IMR-90 (cell line): ENCODE results near the gene POLR1D. TPM values are rescaled to one million over a fixed set of nuclear protein-coding genes. Genes with fewer than 3 reads are reported as not detected.

ENCODE experiments used
- ATAC-seq: fragments of 200-7000 bp; cut with Tn5 transposase; 2 replicates; pipeline ENCODE4 v1.9.1; 2020; ENCODE audit warnings: low read depth, mild to moderate bottlenecking, moderate library complexity
- BruUV-seq: library from RNA; stranded (reverse); fragments of 400-500 nt; replicated peaks from 2 replicates; lab custom pipeline; 2021; lab: Mats Ljungman, UMichigan
- CTCF ChIA-PET: fragments of 300-600 bp; formaldehyde crosslinking; extraction: SDS; loops from one replicate; lab custom pipeline; 2021; ENCODE audit warnings: antibody characterized with exemption; lab: Yijun Ruan, JAX
- POLR2A ChIA-PET: fragments of 300-600 bp; sonication (Branson Sonifier 250); formaldehyde crosslinking; loops from one replicate; lab custom pipeline; 2022; ENCODE audit warnings: antibody characterized with exemption; ENCODE audit not compliant: unreplicated experiment; lab: Charles Lee
- DNase-seq: peaks from one replicate; pipeline ENCODE4 v3.0.0; 2013
- H2AFZ ChIP-seq: replicated peaks from 2 replicates; pipeline ENCODE3; 2013; ENCODE audit warnings: low read length, mild to moderate bottlenecking; ENCODE audit not compliant: poor library complexity
- H2AK5ac ChIP-seq: 2 replicates; pipeline ENCODE4 v1.6.1; 2013; ENCODE audit warnings: low read depth, low read length, inconsistent platforms
- H2AK9ac ChIP-seq: replicated peaks from 2 replicates; pipeline ENCODE3; 2013; ENCODE audit warnings: mild to moderate bottlenecking, low read depth, low read length, moderate library complexity; ENCODE audit not compliant: poor library complexity
- H2BK120ac ChIP-seq: 2 replicates; pipeline ENCODE4 v1.6.1; 2013; ENCODE audit warnings: low read depth, low read length, inconsistent platforms
- H2BK15ac ChIP-seq: 3 replicates; pipeline ENCODE4 v1.6.1; 2013; ENCODE audit warnings: low read depth, low read length, inconsistent platforms
- H2BK20ac ChIP-seq: 2 replicates; pipeline ENCODE4 v1.6.1; 2013; ENCODE audit warnings: low read depth, mild to moderate bottlenecking, inconsistent platforms, low read length, moderate library complexity
- H2BK5ac ChIP-seq: 2 replicates; pipeline ENCODE4 v1.6.1; 2013; ENCODE audit warnings: mild to moderate bottlenecking, low read depth, low read length, inconsistent platforms; ENCODE audit not compliant: poor library complexity, severe bottlenecking
- H3K14ac ChIP-seq: replicated peaks from 2 replicates; pipeline ENCODE4 v1.6.1; 2013; ENCODE audit warnings: low read depth, low read length, inconsistent platforms
- H3K18ac ChIP-seq: 2 replicates; pipeline ENCODE4 v1.6.1; 2013; ENCODE audit warnings: low read depth, low read length, control low read depth
- H3K23ac ChIP-seq: 2 replicates; pipeline ENCODE4 v1.6.1; 2013; ENCODE audit warnings: low read depth, low read length, inconsistent platforms
- H3K27ac ChIP-seq: 2 replicates; pipeline ENCODE4 v1.5.1; 2013; ENCODE audit warnings: mild to moderate bottlenecking, control low read depth, low read length; ENCODE audit not compliant: insufficient read depth
- H3K27me3 ChIP-seq: 2 replicates; pipeline ENCODE4 v1.6.1; 2013; ENCODE audit warnings: low read length; ENCODE audit not compliant: control insufficient read depth, insufficient read depth
- H3K36me3 ChIP-seq: 2 replicates; pipeline ENCODE4 v1.6.1; 2013; ENCODE audit warnings: low read length, mixed read lengths; ENCODE audit not compliant: control insufficient read depth, insufficient read depth
- H3K4ac ChIP-seq: 2 replicates; pipeline ENCODE4 v1.6.1; 2013; ENCODE audit warnings: low read depth, low read length, inconsistent platforms
- H3K4me1 ChIP-seq: 2 replicates; pipeline ENCODE4 v1.6.1; 2013; ENCODE audit warnings: low read length, mixed read lengths; ENCODE audit not compliant: control insufficient read depth, insufficient read depth
- H3K4me2 ChIP-seq: 2 replicates; pipeline ENCODE4 v1.6.1; 2013; ENCODE audit warnings: low read depth, mild to moderate bottlenecking, control low read depth, low read length, moderate library complexity
- H3K4me3 ChIP-seq: 2 replicates; pipeline ENCODE4 v1.5.1; 2013; ENCODE audit warnings: low read depth, mild to moderate bottlenecking, control low read depth, low read length, moderate library complexity; ENCODE audit not compliant: insufficient read depth
- H3K56ac ChIP-seq: 2 replicates; pipeline ENCODE4 v1.6.1; 2013; ENCODE audit warnings: low read length, inconsistent platforms; ENCODE audit not compliant: insufficient read depth; ENCODE audit errors: extremely low read depth
- H3K79me1 ChIP-seq, 2 experiments: 2 replicates each; pipeline ENCODE4 v1.6.1; 2013; ENCODE audit warnings: low read length in 2 of 2, inconsistent platforms in 1 of 2, low read depth in 1 of 2
- H3K9ac ChIP-seq: 2 replicates; pipeline ENCODE4 v1.6.1; 2013; ENCODE audit warnings: low read depth, low read length, control low read depth
- H3K9me1 ChIP-seq: 2 replicates; pipeline ENCODE4 v1.6.1; 2013; ENCODE audit warnings: low read length, inconsistent platforms; ENCODE audit not compliant: insufficient read depth
- H3K9me3 ChIP-seq: 2 replicates; pipeline ENCODE4 v1.6.1; 2013; ENCODE audit warnings: low read length; ENCODE audit not compliant: control insufficient read depth, insufficient read depth
- H4K20me1 ChIP-seq: 2 replicates; pipeline ENCODE4 v1.6.1; 2013; ENCODE audit warnings: low read length, inconsistent platforms; ENCODE audit not compliant: insufficient read depth
- H4K5ac ChIP-seq: 2 replicates; pipeline ENCODE4 v1.6.1; 2013; ENCODE audit warnings: mild to moderate bottlenecking, low read depth, low read length, control low read depth
- H4K8ac ChIP-seq, 2 experiments: 2 replicates each; pipeline ENCODE4 v1.6.1; 2013; ENCODE audit warnings: low read depth in 2 of 2, low read length in 2 of 2, control low read depth in 1 of 2, inconsistent platforms in 1 of 2
- H4K91ac ChIP-seq: 2 replicates; pipeline ENCODE4 v1.6.1; 2013; ENCODE audit warnings: low read depth, low read length, inconsistent platforms; ENCODE audit not compliant: insufficient read depth
- BHLHE40 ChIP-seq: fragments of 150-350 bp; IDR thresholded peaks from 2 replicates; pipeline ENCODE4 v1.6.1; 2016; ENCODE audit warnings: mild to moderate bottlenecking, low read depth, low read length
- CEBPB ChIP-seq: IDR thresholded peaks from 2 replicates; pipeline ENCODE4 v1.6.1; 2012; ENCODE audit warnings: low read depth, low read length, improper control_type of control experiment
- CHD1 ChIP-seq: IDR thresholded peaks from 2 replicates; pipeline ENCODE4 v1.6.1; 2012; ENCODE audit warnings: low read depth, low read length, improper control_type of control experiment
- FOS ChIP-seq: fragments of 150-350 bp; IDR thresholded peaks from 2 replicates; pipeline ENCODE4 v1.6.1; 2016; ENCODE audit warnings: low read depth, low read length
- MAFK ChIP-seq: IDR thresholded peaks from 2 replicates; pipeline ENCODE4 v1.6.1; 2012; ENCODE audit warnings: low read depth, low read length, improper control_type of control experiment
- MAZ ChIP-seq: IDR thresholded peaks from 2 replicates; pipeline ENCODE4 v1.6.1; 2012; ENCODE audit warnings: low read depth, mild to moderate bottlenecking, low read length, improper control_type of control experiment, moderate library complexity, borderline replicate concordance
- MXI1 ChIP-seq: IDR thresholded peaks from 2 replicates; pipeline ENCODE4 v1.6.1; 2012; ENCODE audit warnings: low read depth, mild to moderate bottlenecking, low read length, moderate library complexity, borderline replicate concordance
- POLR2A ChIP-seq: IDR thresholded peaks from 2 replicates; pipeline ENCODE4 v1.6.1; 2012; ENCODE audit warnings: mild to moderate bottlenecking, low read depth, low read length
- RAD21 ChIP-seq: IDR thresholded peaks from 2 replicates; pipeline ENCODE4 v1.6.1; 2012; ENCODE audit warnings: low read length, improper control_type of control experiment
- RCOR1 ChIP-seq: IDR thresholded peaks from 2 replicates; pipeline ENCODE4 v1.6.1; 2012; ENCODE audit warnings: mild to moderate bottlenecking, low read length, improper control_type of control experiment; ENCODE audit not compliant: insufficient replicate concordance
- RFX5 ChIP-seq: IDR thresholded peaks from 2 replicates; pipeline ENCODE4 v1.8.0; 2012; ENCODE audit warnings: low read depth, mild to moderate bottlenecking, low read length, moderate library complexity
- SMC3 ChIP-seq: fragments of 150-350 bp; IDR thresholded peaks from 2 replicates; pipeline ENCODE4 v1.6.1; 2016; ENCODE audit warnings: low read depth, mild to moderate bottlenecking, antibody characterized with exemption, low read length, moderate library complexity
- WGBS, 2 experiments: methylation state at CpG; one replicate each; pipeline versions ENCODE4 v1.1.5 to v1.1.7; 2013; ENCODE audit warnings: missing lambda C conversion rate in 2 of 2; ENCODE audit not compliant: insufficient read length in 1 of 2; ENCODE audit errors: extremely low coverage in 2 of 2; 5-methylcytosine and 5-hydroxymethylcytosine counted together
- dilution Hi-C: fragments of 300-500 bp; cut with HindIII; formaldehyde crosslinking; loops from one replicate; pipeline ENCODE4 v1.14.3; 2018; ENCODE audit warnings: low sequenced_read_pairs; ENCODE audit not compliant: unreplicated experiment
- in situ Hi-C: fragments of 300-500 bp; cut with MboI; formaldehyde crosslinking; loops from 3 replicates; pipeline ENCODE4 v1.14.3; 2019; ENCODE audit warnings: low sequenced_read_pairs, inconsistent platforms, mixed read lengths
- intact Hi-C: fragments of 100-400 bp; cut with micrococcal nuclease; formaldehyde crosslinking; loops from 2 replicates; pipeline ENCODE4 v1.10.0; 2022
- polyA plus RNA-seq, 3 experiments: library from polyadenylated mRNA; depleted of rRNA; stranded (reverse); fragments of >200 nt; gene quantifications; 2 replicates each; pipeline ENCODE4 v1.2.3, GENCODE V29; 2012; ENCODE audit warnings: low replicate concordance in 1 of 3
- total RNA-seq: library from RNA; depleted of rRNA; stranded (reverse); fragments of >200 nt; gene quantifications from 2 replicates; pipeline ENCODE4 v1.2.3, GENCODE V29; 2012
- TF ChIP-seq, protein P1 (sequence below): fragments of 150-350 bp; IDR thresholded peaks from 2 replicates; pipeline ENCODE4 v1.6.1; 2017; ENCODE audit warnings: mild to moderate bottlenecking, antibody characterized with exemption, low read length, low read depth
- TF ChIP-seq, protein P2 (sequence below): fragments of 150-350 bp; IDR thresholded peaks from 2 replicates; pipeline ENCODE4 v1.6.1; 2016; ENCODE audit warnings: low read depth, mild to moderate bottlenecking, low read length, moderate library complexity, borderline replicate concordance
- TF ChIP-seq, protein P3 (sequence below): conservative IDR thresholded peaks from 2 replicates; pipeline ENCODE4 v1.5.1; 2012; ENCODE audit warnings: mild to moderate bottlenecking, low read depth, low read length, improper control_type of control experiment

The POLR1D gene
- total and polyA plus RNA-seq, 2 of the 4 experiments (the other 2 are of a cell fraction), result 65.4 to 110 TPM

DNA sequence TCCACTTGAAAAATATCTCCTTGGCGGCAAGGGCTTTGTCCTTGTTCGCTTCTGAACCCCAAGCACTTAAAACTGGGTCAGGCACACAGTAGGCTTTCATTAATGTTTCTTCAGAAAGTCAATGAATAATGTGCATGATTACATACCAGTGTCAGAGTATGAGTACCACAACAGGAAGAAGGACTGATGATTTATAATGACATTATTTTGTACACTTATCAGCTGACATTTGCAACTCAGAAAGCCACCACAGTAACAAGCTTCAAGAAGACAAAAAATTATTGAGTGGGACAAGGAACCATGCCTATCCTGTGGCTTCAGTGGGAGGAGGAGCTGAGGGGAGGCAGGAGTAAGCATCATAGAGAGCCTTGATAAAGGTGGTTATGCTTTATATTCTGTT, 10.0 kb downstream of the POLR1D start:
- no peak overlapping the region for H2AK5ac ChIP-seq
- no peak overlapping the region for H2BK120ac ChIP-seq
- in situ Hi-C loops, result no loop called here
- H3K79me1 ChIP-seq, result peaks cover 34 to 53% of the 10 kb centered on the region in 2 experiments
- H3K9me3 ChIP-seq, result no peaks in the 10 kb centered on the region
- intact Hi-C loops, result no loop called here
- CTCF ChIA-PET, result interaction anchor here (0.8 to 1.2 kb wide), 2 partner anchors 13 to 35 kb away, joined by 3 read pairs; no protein-coding TSS in a partner anchor
- no peak overlapping the region for H3K14ac ChIP-seq
- no CpG with 5 or more reads among the region's 2 CpGs for WGBS, 2 experiments
- no peaks in the 10 kb centered on the region for H3K4me1 ChIP-seq
- H4K5ac ChIP-seq, result no peak overlapping the region
- H2AFZ ChIP-seq, result no peak overlapping the region
- no peak overlapping the region for H3K56ac ChIP-seq
- H3K36me3 ChIP-seq, result peaks cover 2% of the 10 kb centered on the region
- no peak overlapping the region for H4K8ac ChIP-seq
- POLR2A ChIA-PET, result no interaction called here
- H3K4me3 ChIP-seq, result no peak overlapping the region
- H3K9me1 ChIP-seq, result peaks cover 10% of the 10 kb centered on the region; the same call in 1 of the 2 replicates
- no peak overlapping the region for H2BK5ac ChIP-seq
- dilution Hi-C loops, result no loop called here
- H2AK9ac ChIP-seq, result no peak overlapping the region
- no peak overlapping the region for H2BK20ac ChIP-seq
- H3K27me3 ChIP-seq, result no peaks in the 10 kb centered on the region
- BruUV-seq, result no TSS peak
- DNase-seq (no peak), ATAC-seq (no peak)
- no peak overlapping the region for H3K4ac ChIP-seq
- H2BK15ac ChIP-seq, result no peak overlapping the region
- no peak overlapping the region for H3K4me2 ChIP-seq
- TF ChIP-seq, protein P1, sequence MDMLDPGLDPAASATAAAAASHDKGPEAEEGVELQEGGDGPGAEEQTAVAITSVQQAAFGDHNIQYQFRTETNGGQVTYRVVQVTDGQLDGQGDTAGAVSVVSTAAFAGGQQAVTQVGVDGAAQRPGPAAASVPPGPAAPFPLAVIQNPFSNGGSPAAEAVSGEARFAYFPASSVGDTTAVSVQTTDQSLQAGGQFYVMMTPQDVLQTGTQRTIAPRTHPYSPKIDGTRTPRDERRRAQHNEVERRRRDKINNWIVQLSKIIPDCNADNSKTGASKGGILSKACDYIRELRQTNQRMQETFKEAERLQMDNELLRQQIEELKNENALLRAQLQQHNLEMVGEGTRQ, result no peak
- no peak for TF ChIP-seq CHD1
- TF ChIP-seq MXI1, result no peak
- no peak for TF ChIP-seq FOS
- TF ChIP-seq, protein P2, sequence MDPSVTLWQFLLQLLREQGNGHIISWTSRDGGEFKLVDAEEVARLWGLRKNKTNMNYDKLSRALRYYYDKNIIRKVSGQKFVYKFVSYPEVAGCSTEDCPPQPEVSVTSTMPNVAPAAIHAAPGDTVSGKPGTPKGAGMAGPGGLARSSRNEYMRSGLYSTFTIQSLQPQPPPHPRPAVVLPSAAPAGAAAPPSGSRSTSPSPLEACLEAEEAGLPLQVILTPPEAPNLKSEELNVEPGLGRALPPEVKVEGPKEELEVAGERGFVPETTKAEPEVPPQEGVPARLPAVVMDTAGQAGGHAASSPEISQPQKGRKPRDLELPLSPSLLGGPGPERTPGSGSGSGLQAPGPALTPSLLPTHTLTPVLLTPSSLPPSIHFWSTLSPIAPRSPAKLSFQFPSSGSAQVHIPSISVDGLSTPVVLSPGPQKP, result no peak
- TF ChIP-seq RFX5, result no peak
- TF ChIP-seq POLR2A, result no peak
- TF ChIP-seq MAFK, result no peak
- TF ChIP-seq, protein P3, sequence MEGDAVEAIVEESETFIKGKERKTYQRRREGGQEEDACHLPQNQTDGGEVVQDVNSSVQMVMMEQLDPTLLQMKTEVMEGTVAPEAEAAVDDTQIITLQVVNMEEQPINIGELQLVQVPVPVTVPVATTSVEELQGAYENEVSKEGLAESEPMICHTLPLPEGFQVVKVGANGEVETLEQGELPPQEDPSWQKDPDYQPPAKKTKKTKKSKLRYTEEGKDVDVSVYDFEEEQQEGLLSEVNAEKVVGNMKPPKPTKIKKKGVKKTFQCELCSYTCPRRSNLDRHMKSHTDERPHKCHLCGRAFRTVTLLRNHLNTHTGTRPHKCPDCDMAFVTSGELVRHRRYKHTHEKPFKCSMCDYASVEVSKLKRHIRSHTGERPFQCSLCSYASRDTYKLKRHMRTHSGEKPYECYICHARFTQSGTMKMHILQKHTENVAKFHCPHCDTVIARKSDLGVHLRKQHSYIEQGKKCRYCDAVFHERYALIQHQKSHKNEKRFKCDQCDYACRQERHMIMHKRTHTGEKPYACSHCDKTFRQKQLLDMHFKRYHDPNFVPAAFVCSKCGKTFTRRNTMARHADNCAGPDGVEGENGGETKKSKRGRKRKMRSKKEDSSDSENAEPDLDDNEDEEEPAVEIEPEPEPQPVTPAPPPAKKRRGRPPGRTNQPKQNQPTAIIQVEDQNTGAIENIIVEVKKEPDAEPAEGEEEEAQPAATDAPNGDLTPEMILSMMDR, result no peak
- no peak for TF ChIP-seq MAZ
- TF ChIP-seq SMC3, result no peak
- TF ChIP-seq RAD21, result no peak
- no peak for TF ChIP-seq BHLHE40
- no peak for TF ChIP-seq RCOR1
- no peak for TF ChIP-seq CEBPB
- H3K27ac ChIP-seq, result no peak overlapping the region
- peaks cover 23% of the 10 kb centered on the region; the same call in 1 of the 2 replicates for H4K20me1 ChIP-seq
- no peak overlapping the region for H3K18ac ChIP-seq
- no peak overlapping the region for H3K23ac ChIP-seq
- no peak overlapping the region for H4K91ac ChIP-seq
- no peak overlapping the region for H3K9ac ChIP-seq
